Islet precursor cell (in vitro differentiated cells): Measurements from ENCODE around the gene IPO7.

Experiments
- DNase-seq: peaks from one replicate; pipeline ENCODE4 v3.0.0-alpha.2; 2018

IPO7 gene

DNA sequence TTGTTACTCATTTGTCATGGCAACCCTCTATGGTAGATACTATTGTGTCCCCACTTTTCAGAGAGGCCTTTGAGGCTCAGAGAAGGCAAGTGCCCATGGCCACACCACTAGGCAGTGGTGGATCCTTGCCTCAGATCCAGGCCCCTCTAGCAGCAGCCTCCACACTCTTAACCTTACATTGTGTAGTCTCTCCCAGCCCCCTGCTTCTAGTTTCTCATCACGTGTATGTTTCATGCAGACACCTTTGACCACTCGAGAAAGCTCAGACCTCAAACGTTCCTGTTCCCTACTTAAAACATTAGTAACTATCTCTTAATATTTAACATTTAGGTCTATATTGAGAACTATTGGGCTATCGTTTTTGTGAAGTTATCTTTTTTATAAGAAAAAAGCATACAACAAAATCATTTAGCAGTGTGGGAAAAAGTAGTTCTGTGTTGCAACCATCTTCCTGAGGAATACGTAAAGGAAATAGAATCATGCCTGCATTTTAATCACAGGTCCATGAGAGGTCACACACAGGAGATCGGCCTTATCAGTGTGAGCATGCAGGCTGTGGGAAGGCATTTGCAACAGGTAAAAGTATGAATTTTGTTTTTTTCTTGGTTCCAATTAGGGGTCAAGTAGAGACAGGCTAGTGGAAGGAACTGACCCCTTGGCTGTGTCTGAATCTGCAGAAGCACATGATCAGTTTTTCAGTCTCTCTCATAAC is 111.5 kb downstream of the IPO7 start:
- no peak for DNase-seq
